GM12872 (cell line): ENCODE data around the gene DYNC1I1.

Source experiments
- CTCF ChIP-seq: IDR thresholded peaks from 3 replicates; pipeline ENCODE4 v1.5.1; 2011; ENCODE audit warnings: low read depth, mild to moderate bottlenecking, low read length, moderate library complexity; ENCODE audit not compliant: insufficient read depth

The DYNC1I1 gene

GRCh38 chr7:96127746-96128145, 355.4 kb downstream of the DYNC1I1 start:
- no peak for TF ChIP-seq CTCF

- TF ChIP-seq CTCF = no peak
Observed at GRCh38 chr7:96131525-96131924, 359.2 kb downstream of the DYNC1I1 start.

DNA sequence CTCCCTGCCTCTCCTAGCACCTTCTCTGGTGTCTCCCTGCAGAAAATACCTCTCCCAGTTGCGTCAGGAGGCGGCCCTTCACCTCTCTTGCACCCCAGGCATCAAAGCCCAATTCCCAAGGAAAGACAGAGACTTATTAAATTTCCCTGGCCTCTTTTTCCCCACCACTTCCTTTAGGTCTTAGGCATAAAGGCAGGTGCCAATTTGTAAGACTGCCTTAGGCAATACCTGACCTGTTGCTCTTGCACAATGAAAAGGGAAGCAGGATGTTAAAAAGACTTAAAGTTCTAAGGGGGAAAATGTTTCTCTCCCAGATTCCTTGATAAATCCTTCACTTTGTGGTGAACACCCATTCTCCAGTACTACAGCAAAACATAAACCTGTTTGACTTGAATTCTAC, 362.9 kb downstream of the DYNC1I1 start:
- no peak for TF ChIP-seq CTCF

DNA sequence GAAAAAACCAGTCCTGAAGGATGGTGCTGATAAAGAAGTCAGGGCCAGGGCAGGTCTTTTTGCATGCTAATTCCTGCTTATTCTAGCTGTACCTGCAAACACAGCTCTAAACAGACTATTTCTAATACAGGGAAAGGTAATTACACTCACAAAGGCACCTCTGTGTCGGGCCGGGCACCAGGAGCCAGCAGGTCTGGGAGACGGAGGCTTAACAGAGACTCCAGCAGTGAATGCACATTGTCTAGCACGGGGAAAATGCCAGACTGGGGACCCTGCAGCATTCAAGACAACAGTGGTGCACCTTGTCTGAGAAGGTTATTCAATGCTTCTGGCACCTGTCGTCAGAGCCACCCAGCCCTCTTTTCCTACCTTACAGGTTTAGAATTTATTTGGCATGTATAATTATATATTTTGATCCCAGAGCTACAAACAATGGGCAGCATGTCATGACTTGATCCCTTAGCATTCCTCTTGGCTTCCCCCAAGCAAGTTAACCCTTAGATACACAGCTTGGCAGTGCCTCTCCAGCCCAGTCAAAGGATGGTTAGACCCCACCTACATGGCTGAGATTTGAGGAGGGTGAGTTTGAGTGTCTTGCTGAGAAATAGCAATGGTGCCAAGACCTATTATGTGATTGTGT, 364.4 kb downstream of the DYNC1I1 start:
- no peak for TF ChIP-seq CTCF

- TF ChIP-seq CTCF = no peak
Observed at GRCh38 chr7:96143495-96144259, 371.3 kb downstream of the DYNC1I1 start.

DNA sequence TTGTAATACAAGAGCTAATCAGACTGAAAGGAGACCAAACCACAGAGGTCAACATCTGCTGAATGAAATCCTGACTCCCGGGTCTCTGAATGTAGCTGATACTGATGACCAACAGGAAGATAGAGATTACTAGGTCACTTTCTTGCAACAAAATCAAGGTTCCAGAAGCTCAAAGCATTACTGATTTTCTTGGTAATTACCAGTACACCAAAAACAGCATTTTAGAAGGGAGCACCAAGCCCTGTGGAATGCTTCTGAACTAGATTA, 371.8 kb downstream of the DYNC1I1 start:
- TF ChIP-seq CTCF = no peak
